IPS-20b (cell line): ENCODE results near the gene FASTK.
"Not testable (repeated sequence)": the region's sequence is repeated elsewhere in the genome, so short reads cannot be mapped to it uniquely, and the experiment has no call there.

Experiments
- H3K27ac ChIP-seq: one replicate; pipeline ENCODE4 v1.5.1; 2013; ENCODE audit warnings: low read length
- H3K27me3 ChIP-seq: 2 replicates; pipeline ENCODE4 v1.6.1; 2013; ENCODE audit warnings: mild to moderate bottlenecking, low read length, inconsistent platforms; ENCODE audit not compliant: insufficient read depth
- H3K36me3 ChIP-seq: 2 replicates; pipeline ENCODE4 v1.6.1; 2013; ENCODE audit warnings: low read depth, mild to moderate bottlenecking, inconsistent platforms, low read length, moderate library complexity; ENCODE audit not compliant: insufficient read depth
- H3K4me1 ChIP-seq: 2 replicates; pipeline ENCODE4 v1.6.1; 2013; ENCODE audit warnings: mild to moderate bottlenecking, control low read depth, inconsistent platforms, low read length, moderate library complexity; ENCODE audit not compliant: insufficient read depth
- H3K4me3 ChIP-seq: 2 replicates; pipeline ENCODE4 v1.5.1; 2013; ENCODE audit warnings: mild to moderate bottlenecking, low read length, inconsistent platforms
- H3K9ac ChIP-seq: 2 replicates; pipeline ENCODE4 v1.6.1; 2013; ENCODE audit warnings: low read depth, mild to moderate bottlenecking, inconsistent platforms, low read length, moderate library complexity
- H3K9me3 ChIP-seq: 2 replicates; pipeline ENCODE4 v1.6.1; 2013; ENCODE audit warnings: mild to moderate bottlenecking, low read depth, low read length, inconsistent platforms; ENCODE audit not compliant: insufficient read depth

Gene FASTK

GRCh38 chr7:151034312-151035025, 46.1 kb downstream of the FASTK start:
- Histone ChIP-seq H3K36me3 (peaks cover 14% of the 10 kb centered on the region; the same call in 1 of the 2 replicates), H3K27ac (no peak overlapping the region), H3K9me3 (no peaks in the 10 kb centered on the region), H3K9ac (no peak overlapping the region), H3K4me1 (no peaks in the 10 kb centered on the region), H3K27me3 (no peaks in the 10 kb centered on the region), H3K4me3 (no peak overlapping the region)

GRCh38 chr7:151033864-151034249, 46.8 kb downstream of the FASTK start:
- Histone ChIP-seq H3K9ac (no peak overlapping the region), H3K4me1 (no peaks in the 10 kb centered on the region), H3K36me3 (peaks cover 14% of the 10 kb centered on the region; the same call in 1 of the 2 replicates), H3K4me3 (no peak overlapping the region), H3K27ac (no peak overlapping the region), H3K27me3 (no peaks in the 10 kb centered on the region), H3K9me3 (no peaks in the 10 kb centered on the region)

GRCh38 chr7:151032936-151033863, 47.4 kb downstream of the FASTK start:
- Histone ChIP-seq H3K4me1 (no peaks in the 10 kb centered on the region), H3K9me3 (no peaks in the 10 kb centered on the region), H3K27ac (no peak overlapping the region), H3K36me3 (peaks cover 14% of the 10 kb centered on the region; the same call in 1 of the 2 replicates), H3K9ac (no peak overlapping the region), H3K27me3 (no peaks in the 10 kb centered on the region), H3K4me3 (no peak overlapping the region)

DNA sequence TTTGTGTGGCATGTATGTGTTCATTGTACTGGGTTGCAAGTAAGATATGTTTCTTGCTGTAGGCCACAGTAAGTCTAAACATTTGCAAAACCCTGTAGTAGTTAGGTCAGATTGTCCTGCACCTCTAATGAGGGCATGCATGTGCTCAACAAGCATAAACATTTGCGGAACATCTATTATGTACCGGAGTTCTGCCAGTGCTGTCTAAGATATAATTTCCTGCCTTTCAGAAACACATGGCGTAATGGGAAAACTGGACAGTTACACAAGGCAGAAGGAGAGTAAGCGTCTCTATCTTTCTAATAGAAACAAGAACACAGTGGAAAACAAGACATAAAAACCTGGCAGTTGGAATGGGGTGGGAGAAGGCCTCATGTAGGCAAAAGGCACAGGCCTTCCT, 49.6 kb downstream of the FASTK start:
- Histone ChIP-seq H3K27ac (no peak overlapping the region), H3K9me3 (no peaks in the 10 kb centered on the region), H3K4me3 (no peak overlapping the region), H3K9ac (no peak overlapping the region), H3K4me1 (peaks cover 5% of the 10 kb centered on the region), H3K27me3 (peaks cover 5% of the 10 kb centered on the region), H3K36me3 (peaks cover 9% of the 10 kb centered on the region; the same call in 1 of the 2 replicates)

- Histone ChIP-seq H3K4me3 (peak overlapping the region; percentile 90), H3K27me3 (peaks cover 8% of the 10 kb centered on the region), H3K27ac (no peak overlapping the region), H3K36me3 (no peaks in the 10 kb centered on the region; the same call in 1 of the 2 replicates), H3K9me3 (no peaks in the 10 kb centered on the region), H3K9ac (peak overlapping the region; percentile 67; the same call in 1 of the 2 replicates), H3K4me1 (peaks cover 5% of the 10 kb centered on the region)
These were observed 51.6 kb downstream of the FASTK start for GRCh38 chr7:151028948-151029501.

DNA sequence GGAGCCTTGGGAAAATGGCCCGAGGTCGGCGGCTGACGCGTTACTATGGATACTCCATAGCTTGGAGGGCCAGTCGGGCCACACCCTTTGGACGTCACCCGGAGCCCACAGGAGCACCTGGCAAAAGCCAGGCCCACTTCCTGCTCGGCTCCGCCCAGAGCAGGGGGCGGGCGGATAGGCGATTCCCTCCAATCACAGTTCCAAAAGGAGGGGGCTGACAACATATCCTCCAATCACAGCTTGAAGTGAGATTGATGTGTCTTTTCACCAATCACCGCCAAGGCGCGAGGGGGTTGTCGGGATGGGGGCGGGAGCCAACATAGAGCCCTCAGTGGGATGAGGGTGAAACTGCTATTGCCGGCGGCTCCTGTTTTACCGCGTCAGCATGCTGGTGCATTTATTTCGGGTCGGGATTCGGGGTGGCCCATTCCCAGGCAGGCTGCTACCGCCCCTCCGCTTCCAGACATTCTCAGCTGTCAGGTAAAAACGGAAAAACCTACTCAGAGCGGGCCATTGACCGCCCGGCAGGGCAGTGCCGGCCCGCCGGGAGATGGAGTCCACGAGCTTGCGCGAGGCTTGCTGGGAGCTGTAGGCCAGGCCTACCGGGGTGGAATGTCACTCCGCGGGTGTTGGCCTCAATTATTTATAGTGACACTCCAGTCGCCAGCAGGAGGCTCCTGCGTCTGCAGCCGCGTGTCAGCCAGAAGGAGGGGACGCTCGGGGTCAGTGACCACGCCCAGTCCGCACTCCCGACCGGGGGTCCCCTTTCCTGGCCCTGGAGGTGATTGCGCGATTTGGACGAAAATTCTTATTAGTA, 52.3 kb downstream of the FASTK start, which contains the start of gene ABCB8:
Gene ABCB8 (plus strand): TSS at position 320 of the 817 bp plus-strand sequence. CDS start 66 bp downstream, at position 386.
- no peaks in the 10 kb centered on the region for H3K9me3 ChIP-seq
- H3K27me3 ChIP-seq = peaks cover 8% of the 10 kb centered on the region
- H3K36me3 ChIP-seq = no peaks in the 10 kb centered on the region
- peaks cover 5% of the 10 kb centered on the region for H3K4me1 ChIP-seq
- no peak within 1 kb of the TSS for H3K27ac ChIP-seq
- peak within 1 kb of the TSS; percentile 67; the same call in 1 of the 2 replicates for H3K9ac ChIP-seq
- peak within 1 kb of the TSS; percentile 90 for H3K4me3 ChIP-seq

GRCh38 chr7:151027728-151028130, 52.9 kb downstream of the FASTK start:
- not testable (repeated sequence) for H3K27ac ChIP-seq, H3K9me3 ChIP-seq, H3K36me3 ChIP-seq, H3K4me1 ChIP-seq, H3K9ac ChIP-seq, H3K27me3 ChIP-seq
- peak overlapping the region; percentile 90 for H3K4me3 ChIP-seq

DNA sequence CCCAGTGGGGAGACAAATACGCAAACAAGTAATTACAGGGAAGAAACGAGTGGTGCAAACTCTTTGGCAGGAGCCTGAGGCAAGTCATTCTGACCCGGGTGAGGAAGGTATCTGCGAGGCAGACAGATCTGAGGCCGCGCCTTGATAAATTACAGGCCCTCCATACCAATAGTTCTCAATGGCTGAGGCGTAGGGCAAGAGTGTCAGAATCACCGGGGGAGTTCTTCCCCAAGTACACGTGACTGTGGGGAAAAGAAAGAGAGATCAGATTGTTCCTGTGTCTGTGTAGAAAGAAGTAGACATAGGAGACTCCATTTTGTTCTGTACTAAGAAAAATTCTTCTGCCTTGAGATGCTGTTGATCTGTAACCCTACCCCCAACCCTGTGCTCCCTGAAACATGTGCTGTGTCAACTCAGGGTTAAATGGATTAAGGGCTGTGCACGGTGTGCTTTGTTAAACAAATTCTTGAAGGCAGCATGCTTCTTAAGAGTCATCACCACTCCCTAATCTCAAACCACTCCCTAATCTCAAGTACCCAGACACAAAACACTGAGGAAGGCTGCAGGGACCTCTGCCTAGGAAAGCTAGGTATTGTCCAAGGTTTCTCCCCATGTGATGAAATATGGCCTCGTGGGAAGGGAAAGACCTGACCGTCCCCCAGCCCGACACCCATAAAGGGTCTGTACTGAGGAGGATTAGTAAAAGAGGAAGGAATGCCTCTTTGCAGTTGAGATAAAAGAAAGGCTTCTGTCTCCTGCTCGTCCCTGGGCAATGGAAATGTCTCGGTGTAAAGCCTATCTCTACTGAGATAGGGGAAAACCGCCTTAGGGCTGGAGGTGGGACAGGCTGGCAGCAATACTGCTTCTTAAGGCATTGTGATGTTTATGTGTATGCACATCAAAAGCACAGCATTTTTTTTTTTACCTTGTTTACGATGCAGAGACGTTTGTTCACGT, 53.6 kb downstream of the FASTK start:
- peak overlapping the region; percentile 90 for H3K4me3 ChIP-seq
- not testable (repeated sequence) for H3K27ac ChIP-seq

More for the DNA sequence above, 53.6 kb downstream of the FASTK start:
- H3K27me3 ChIP-seq, H3K9ac ChIP-seq, H3K36me3 ChIP-seq, H3K9me3 ChIP-seq, H3K4me1 ChIP-seq: not testable (repeated sequence)
